Activated CD4-positive, alpha-beta T cell treated with anti-CD3 and anti-CD28 coated beads for 4 hours (primary cell): ENCODE results near the gene SLC10A4.

Source experiments
- DNase-seq, 2 donors: peaks; one replicate each; pipeline ENCODE4 v3.0.0-alpha.2; 2020

The SLC10A4 gene

DNA sequence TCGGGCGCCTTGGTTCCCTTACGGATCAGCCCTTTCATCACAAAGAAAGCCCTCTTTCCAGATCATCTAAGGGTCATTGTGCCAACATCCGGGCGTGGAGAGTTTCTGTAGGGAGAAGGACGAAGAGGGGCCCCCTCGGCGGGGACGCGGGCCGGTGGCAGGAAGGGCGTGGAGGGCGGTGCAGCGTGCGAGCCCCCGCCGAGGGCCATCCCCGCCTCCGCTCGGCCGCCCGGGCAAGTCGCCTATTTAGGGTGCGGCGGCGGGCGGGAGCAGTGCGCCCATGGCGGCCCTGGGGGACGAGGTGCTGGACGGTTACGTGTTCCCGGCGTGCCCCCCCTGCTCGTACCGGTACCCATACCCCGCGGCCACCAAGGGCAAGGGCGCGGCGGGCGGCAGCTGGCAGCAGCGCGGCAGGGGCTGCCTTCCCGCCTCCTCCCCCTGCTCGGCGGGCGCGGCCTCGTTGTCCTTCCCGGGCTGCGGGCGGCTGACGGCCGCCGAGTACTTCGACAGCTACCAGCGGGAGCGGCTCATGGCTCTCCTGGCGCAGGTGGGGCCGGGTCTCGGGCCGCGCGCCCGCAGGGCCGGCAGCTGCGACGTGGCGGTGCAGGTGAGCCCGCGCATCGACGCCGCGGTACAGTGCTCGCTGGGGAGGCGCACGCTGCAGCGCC is 7.0 kb downstream of the SLC10A4 start, which contains the start of gene ZAR1:
TSS of gene ZAR1 (plus strand) at position 241 of the 668 bp plus-strand sequence. CDS start at position 281, 40 bp downstream.
- no peak for DNase-seq

DNA sequence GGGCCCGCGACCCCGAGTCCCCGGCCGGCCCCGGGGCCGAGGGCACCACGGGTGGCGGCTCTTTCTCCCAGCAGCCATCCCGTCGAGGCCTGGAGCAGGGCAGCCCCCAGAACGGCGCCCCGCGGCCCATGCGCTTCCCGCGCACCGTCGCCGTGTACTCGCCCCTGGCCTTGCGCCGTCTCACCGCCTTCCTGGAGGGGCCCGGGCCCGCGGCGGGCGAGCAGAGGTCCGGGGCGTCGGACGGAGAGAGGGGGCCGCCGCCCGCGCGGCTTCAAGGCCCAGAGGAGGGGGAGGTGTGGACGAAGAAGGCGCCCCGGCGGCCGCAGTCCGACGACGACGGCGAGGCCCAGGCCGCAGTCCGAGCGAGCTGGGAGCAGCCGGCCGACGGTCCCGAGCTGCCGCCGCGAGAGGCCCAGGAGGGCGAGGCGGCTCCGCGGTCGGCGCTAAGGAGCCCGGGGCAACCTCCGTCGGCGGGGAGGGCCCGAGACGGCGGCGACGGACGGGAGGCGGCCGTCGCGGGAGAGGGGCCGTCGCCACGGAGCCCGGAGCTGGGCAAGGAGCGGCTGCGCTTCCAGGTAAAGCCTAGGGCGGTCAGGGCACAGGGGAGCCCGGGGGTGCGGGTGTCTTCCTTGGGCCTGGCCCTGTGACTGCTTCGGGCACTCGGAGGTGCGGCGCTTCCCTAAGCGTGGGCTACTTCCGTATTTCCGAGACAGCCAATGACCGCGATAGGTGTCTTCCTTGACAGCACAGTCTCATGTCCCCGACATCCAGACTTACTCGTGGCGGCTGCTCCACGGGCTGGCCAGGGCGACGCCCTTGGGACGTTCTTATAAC is 7.8 kb downstream of the SLC10A4 start:
- no peak for DNase-seq

DNA sequence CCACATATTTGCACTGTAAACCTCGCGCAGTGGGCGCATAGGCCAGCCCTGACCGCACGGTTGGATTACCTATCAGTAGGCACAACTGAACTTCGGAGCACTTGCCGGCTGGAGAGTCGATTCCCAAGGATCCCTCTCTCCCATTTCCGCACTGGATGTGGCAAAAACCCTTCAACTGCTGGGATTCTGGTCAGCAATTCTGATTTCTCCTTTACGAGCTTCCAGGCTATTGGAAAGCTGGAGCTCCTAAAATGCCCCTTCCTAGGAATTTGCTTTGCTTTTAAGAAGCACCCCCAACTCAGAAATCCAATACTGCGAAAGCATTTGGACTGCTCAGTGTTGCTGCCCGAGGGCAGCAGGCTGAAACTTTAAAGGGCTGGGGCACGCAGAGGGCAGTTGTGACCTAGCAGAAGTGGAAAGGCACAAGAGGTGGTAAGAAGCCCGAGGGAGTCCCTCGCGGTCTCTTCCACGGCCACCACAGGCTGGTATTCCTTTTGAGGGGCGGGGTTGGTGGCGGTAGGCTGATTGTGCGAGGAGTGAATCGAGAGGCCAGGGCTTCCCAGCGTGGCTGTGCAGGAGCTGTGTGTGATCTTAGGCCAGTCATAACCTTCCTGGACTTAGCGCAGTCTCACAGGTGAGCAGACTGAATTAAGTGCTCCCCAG is 8.5 kb downstream of the SLC10A4 start:
- DNase-seq: no peak

DNA sequence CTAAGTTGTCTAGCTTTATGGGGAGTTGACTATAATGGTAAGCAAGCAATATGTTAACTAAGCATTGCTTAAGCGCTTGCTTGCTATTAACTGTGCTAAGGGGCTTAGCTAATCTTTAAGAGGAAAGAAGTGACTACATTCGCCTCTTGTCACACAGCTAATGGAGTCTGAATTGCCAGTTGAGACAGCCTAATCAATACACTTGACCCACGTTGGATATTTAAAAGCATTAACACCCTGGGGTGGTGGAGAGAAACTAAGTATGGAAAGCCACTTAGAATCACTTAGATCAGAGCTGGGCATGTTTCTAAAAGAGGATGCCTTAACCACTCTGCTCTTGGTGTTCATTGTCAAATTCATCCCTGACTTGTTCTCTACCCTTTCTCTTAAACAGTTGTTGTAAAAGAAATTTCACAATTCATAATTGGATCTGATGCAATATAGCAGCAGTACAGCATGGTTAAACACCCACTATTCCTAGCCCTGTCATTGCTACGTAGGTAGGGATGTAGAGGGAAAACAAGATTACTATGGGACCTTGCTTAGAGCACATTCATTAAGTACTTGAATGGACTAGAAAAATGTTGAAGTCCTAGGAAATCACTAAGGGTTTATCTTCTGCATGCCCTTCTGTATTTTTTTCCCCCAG is 10.4 kb downstream of the SLC10A4 start:
- no peak for DNase-seq

DNA sequence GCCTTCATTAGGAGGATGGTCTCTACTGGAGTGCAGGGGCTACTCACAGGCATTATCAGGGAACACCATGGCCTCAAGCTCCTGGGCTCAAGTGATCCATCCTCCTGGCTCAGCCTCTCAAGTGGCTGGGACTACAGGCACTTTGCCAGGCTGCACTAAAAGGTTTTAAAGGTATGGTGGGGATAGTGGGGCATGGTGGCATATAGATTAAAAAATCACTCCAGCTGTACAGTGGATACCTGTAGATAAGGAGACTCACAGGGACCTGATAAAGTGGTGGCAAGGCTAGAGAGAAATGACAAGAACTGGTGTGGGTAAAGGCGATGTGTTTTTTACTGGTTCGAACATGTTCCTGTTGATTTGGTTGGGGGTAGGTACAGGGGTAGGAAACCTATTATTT is 12.8 kb downstream of the SLC10A4 start:
- DNase-seq: no peak

DNA sequence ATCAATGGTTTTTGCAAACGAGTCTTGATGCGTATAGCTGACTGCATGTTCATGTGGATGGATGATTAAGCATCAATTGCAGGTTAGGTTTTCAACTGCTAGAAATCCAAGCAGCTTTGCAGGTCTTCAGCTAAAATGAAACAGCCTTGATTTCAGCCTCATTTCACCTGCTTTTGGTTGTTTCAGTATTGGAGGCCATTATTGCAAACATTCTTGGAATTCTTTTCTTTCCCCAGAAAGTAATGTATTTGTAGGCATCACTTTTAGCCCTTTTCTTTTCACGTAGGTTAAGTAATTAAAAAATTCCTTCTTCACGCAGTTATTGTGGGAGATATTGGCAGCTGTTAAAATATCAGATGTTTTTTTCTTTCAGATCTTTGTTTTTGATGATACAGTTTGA is 15.8 kb downstream of the SLC10A4 start:
- DNase-seq: no peak

DNA sequence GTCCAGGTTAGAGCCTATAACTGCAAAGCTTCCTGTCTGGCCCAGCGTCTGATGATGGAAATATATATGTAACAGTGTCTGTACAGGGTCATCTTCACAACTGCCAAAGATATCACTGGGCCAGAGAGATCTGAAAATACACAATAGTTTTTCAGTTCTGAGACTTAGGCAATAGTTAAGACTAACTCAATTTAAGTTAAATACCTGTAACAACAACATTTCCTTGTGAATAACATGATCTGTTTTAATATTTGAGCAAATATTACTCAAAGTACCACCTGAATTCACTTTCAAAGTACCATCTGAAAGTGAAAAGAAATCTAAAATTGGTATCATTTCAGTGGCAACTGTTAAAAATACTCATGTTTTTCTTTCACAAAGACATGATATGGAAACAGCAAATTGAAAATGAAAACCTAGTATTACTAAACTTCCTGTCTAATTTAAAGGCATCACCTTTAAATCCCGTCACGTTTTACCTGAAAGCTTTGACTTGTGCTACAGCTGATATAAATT is 16.5 kb downstream of the SLC10A4 start:
- no peak for DNase-seq

DNA sequence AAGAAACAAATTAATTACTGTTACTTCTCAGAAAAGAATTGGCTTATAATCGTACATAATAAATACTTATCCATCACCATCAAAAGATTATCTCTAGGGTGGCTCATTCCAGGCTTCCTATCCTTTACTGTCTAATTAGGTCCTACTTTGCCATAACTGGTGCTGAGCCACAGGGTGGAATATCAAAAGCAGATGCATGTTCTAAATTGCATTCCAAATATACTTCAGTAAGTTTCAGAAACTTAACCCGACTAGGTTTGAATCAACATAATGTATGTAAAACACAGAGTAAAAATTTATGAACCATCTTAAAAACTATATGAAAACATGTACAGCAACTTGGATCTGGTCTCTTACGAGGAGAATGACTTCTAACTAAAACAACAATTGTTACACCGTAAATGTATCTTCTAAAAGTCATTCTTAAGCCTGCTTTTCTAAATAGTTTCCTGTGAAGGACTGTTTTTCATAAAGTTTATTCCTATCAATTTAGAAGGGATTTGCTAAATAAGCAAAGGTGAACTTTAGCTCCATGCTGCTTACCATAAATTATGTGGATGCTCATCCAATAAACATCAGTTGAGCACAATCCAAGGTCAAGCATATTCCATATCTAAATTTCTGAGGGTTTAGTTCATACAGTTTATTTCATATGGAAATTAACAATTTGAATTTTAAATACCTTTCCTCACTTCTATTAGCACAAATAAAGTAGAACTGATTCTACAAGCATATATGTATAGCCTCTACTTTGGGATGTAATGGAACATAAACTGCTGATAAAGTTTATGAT is 20.3 kb downstream of the SLC10A4 start:
- DNase-seq: no peak

DNA sequence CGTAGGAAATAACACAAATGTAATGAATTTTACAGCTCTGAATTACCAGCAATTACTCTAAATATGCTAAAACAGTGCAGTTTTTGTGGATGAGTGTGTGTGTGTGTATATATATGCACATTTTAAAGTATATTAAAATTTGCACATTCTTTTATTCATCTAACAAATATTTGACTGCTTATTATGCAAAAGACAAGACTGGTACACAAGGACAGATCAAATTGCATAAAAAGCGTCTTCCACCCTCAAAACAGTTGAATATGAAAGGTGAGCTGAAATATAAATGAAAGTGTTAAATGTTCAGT is 20.8 kb downstream of the SLC10A4 start:
- DNase-seq: no peak

DNA sequence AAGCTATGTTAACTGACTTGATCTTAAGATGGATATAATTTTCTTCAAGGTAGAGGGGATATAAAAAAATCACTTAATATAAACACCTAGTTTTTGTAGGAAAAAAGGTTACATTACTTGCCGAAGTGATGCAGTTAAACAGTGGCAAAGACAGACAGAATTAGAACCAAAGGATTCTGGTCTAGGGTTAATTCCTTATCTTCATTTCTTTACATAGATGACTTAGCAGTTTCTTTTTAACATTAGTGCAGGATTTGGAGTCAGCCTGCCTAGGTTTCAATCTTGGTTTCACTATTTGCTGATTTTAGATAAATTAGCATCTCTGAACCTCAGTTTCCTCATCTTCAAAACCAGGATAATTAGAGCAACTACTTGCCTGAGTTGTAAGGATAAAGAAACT is 21.2 kb downstream of the SLC10A4 start:
- DNase-seq: no peak

DNA sequence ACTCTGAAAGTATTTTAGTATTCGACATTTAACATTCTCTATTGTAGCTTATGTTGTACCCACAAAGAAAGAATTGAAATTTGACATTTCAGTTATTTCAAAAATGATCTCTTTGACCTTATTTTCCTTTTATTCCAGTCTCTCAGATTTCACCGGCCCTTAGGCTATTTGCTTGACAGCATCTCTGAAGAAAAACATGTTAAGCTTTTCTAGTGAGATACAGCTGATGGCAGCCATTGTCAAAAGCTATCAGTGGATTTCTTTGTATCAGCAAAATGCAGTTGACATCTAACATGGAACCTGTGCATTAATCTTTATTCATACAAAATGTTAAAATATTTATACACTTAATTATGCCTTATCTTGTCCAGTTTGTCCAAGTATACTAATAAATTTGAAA is 23.6 kb downstream of the SLC10A4 start:
- DNase-seq: no peak

DNA sequence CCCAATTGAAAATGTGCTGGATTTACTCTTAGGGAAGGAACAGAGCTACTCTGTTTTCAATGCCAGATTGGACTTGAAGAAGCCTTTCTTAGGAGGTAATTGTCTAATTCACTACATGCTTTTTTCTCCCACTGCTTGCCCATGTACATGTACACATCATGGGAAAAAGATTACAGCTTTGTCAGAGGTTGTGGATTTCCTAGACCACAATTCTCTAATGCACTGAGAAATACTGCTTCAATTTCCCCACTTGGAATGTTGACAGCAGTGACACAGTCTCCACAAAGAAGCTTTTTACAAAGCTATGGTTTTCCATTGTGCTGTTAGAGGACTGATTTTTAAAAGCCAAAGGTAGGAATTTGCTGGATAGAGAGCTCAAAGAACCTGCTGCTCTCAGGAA is 26.4 kb downstream of the SLC10A4 start:
- DNase-seq: no peak

DNA sequence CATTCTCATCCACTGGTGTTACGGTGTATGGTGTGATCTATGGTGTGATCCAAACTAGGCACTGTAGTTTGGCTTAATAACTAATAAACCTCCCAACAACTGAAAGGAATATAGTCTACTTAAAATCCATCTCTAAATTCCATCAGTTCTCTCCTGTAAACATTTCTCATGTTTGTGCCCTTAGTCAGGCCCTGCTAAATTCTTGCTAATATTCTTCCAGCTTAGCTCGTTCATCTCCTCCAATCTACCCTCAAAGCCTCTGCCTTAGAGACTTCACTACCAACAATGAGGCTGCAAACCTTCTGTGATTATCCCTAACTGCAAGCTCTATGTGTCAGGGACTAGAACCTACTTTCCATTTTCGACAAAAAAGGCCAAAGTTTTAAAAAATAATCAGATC is 35.0 kb downstream of the SLC10A4 start:
- DNase-seq: no peak

DNA sequence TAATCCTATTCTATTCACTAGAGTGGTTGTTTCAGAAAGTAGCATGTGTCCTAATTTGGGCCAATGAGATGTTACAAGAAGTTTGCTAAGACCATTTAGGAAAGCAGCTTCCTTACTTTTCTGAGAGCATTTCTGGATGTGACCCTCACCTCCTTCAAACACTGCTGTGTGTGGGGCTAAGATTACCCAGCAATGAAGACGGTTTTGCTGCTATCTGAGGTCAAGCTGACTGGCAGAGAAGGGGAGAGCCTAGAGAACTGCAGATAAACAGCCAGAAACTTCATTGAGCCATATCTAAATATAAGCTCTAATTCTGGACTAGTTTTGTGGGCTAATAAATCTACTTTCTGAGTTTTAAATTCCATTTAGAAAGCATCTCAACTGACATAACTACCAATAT is 43.3 kb downstream of the SLC10A4 start:
- no peak for DNase-seq

DNA sequence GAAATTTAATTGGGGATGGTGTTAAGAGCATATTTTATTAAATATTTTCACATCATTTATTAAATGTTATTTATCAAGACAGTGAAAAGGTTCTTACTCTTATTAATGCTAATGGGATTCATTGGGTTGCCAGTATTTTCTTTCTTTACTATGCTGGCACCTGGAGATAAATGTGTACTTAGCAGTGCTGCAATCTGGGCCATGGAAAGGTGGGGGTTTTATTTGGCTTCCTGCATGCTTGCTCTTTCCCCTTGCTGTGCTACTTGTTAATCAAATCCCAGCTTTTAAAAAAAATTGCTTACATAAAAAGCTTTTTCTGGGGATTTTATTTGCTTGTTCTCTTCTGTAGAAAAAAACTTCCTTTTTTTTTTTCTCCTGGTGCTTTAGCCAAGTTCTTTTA is 55.2 kb downstream of the SLC10A4 start:
- DNase-seq: no peak
